Neutrophil (primary cell): ENCODE measurements around the gene TENM4.

ENCODE experiments used
- H3K27ac ChIP-seq: fragments of 200-600 bp; sonication (generic); 2 replicates; pipeline ENCODE4 v1.5.1; 2016; ENCODE audit warnings: mild to moderate bottlenecking, moderate library complexity
- H3K27me3 ChIP-seq: fragments of 200-600 bp; sonication (generic); 2 replicates; pipeline ENCODE4 v1.6.0; 2016; ENCODE audit warnings: mild to moderate bottlenecking
- H3K36me3 ChIP-seq: fragments of 200-600 bp; sonication (generic); 2 replicates; pipeline ENCODE4 v1.5.1; 2017
- H3K4me1 ChIP-seq, 2 experiments: fragments of 200-600 bp in 1 of 2; sonication (generic) in 1 of 2; 1 replicate in 1 of 2; 2 replicates in 1 of 2; pipeline versions ENCODE4 v1.5.1 to v1.6.1; 2013 to 2016; ENCODE audit warnings: low read depth in 1 of 2, low read length in 1 of 2, mild to moderate bottlenecking in 1 of 2, moderate library complexity in 1 of 2; ENCODE audit not compliant: control insufficient read depth in 1 of 2, insufficient read depth in 1 of 2
- H3K4me3 ChIP-seq, 2 experiments: fragments of 200-600 bp in 1 of 2; sonication (generic) in 1 of 2; 1 replicate in 1 of 2; 2 replicates in 1 of 2; pipeline ENCODE4 v1.5.1; 2013 to 2016; ENCODE audit warnings: low read depth in 1 of 2, low read length in 1 of 2, mild to moderate bottlenecking in 1 of 2, moderate library complexity in 1 of 2
- H3K9me3 ChIP-seq: fragments of 200-600 bp; sonication (generic); 2 replicates; pipeline ENCODE4 v1.5.1; 2016
- TF ChIP-seq, protein P1 (sequence below): fragments of 200-600 bp; sonication (generic); IDR thresholded peaks from 2 replicates; pipeline ENCODE4 v1.5.1; 2016; ENCODE audit warnings: antibody characterized with exemption

Gene TENM4

DNA sequence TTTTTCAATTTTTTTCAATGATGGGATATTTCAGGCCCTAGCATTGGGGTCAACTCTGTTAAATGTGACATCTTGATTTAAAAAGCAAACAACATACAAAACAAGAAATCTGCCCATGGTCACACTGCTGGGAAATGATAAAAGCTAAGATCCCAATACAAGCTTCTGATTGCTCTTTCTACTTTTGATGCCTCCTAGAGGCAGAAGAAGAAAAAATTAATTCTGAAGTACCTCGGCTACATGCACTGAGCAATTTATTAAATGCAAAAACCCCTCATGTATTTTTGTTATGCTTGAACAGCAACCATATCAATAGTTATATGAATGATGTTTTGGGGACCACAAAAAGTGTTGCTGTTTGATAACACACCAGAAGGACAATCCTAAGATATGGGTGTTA, 524.1 kb downstream of the TENM4 start:
- H3K4me1 ChIP-seq = no peaks in the 10 kb centered on the region
- H3K4me3 ChIP-seq = no peak overlapping the region
- no peak overlapping the region for H3K27ac ChIP-seq
- H3K9me3 ChIP-seq = no peaks in the 10 kb centered on the region
- H3K36me3 ChIP-seq = no peaks in the 10 kb centered on the region
- TF ChIP-seq, protein P1, sequence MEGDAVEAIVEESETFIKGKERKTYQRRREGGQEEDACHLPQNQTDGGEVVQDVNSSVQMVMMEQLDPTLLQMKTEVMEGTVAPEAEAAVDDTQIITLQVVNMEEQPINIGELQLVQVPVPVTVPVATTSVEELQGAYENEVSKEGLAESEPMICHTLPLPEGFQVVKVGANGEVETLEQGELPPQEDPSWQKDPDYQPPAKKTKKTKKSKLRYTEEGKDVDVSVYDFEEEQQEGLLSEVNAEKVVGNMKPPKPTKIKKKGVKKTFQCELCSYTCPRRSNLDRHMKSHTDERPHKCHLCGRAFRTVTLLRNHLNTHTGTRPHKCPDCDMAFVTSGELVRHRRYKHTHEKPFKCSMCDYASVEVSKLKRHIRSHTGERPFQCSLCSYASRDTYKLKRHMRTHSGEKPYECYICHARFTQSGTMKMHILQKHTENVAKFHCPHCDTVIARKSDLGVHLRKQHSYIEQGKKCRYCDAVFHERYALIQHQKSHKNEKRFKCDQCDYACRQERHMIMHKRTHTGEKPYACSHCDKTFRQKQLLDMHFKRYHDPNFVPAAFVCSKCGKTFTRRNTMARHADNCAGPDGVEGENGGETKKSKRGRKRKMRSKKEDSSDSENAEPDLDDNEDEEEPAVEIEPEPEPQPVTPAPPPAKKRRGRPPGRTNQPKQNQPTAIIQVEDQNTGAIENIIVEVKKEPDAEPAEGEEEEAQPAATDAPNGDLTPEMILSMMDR = no peak
- peaks cover 38% of the 10 kb centered on the region for H3K27me3 ChIP-seq

DNA sequence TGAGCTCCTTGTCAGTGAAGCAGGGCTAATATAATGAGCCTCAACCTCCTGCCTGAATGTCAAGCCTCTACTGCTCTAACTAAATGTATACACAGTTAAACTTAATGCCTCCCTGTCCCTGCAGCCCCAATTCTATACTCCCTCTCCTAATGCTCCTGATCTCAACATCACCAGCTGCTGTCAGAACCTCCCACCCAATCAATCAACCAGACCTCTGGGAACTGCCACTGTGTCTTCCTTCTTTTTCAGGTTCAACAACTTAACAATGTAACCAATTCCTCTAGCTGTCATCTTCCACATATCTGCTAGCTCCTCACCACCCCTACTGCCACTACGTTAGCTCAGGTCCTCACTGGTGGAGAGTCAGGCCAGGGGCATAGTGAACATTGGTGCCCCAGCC, 526.3 kb downstream of the TENM4 start:
- TF ChIP-seq, protein P1 = no peak
- Histone ChIP-seq H3K9me3 (no peaks in the 10 kb centered on the region), H3K27me3 (peaks cover 19% of the 10 kb centered on the region), H3K27ac (no peak overlapping the region), H3K4me1 (no peaks in the 10 kb centered on the region), H3K36me3 (no peaks in the 10 kb centered on the region), H3K4me3 (no peak overlapping the region)

DNA sequence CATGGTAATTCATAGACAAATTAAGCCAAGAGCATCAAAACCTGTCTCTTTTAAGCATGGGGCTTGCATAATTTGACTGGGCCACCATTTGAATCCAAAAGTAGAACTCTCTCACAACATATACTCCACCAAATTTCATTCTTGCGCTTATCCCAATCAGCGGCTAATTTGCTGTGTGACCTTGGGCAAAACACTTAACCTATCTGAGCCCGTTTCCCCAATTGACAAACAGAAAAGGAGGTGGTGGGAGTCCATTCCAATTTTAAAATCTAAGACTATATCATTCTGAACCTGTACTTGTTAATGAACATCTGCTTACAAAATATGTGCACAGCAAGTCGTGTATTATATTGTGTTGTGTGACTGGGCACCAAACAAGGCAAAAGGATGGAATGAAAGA, 528.1 kb downstream of the TENM4 start:
- H3K27ac ChIP-seq = no peak overlapping the region
- TF ChIP-seq, protein P1 = no peak
- H3K9me3 ChIP-seq = no peaks in the 10 kb centered on the region
- H3K4me1 ChIP-seq = no peaks in the 10 kb centered on the region
- H3K4me3 ChIP-seq = no peak overlapping the region
- H3K36me3 ChIP-seq = no peaks in the 10 kb centered on the region
- H3K27me3 ChIP-seq = peaks cover 11% of the 10 kb centered on the region

DNA sequence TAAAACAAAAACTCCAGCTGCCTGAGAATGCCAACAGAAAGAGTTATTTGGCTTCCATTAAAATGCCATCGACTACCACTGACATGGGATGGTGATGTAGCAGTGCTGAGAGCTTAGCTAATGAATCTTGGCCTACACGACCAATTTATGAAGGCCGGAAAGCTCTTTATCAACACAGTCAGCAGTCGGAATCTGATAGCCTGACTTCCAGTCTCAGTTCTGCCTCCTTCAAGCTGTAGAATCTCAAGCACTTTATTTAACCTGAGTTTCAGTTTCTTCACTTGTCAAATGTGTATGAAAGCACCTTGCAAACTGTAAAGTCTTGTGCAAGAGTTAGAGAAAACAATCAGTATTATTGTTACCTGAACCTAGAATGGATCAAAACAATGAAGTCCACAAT, 530.5 kb downstream of the TENM4 start:
- Histone ChIP-seq H3K4me3 (no peak overlapping the region), H3K36me3 (no peaks in the 10 kb centered on the region), H3K4me1 (no peaks in the 10 kb centered on the region), H3K27me3 (peaks cover 32% of the 10 kb centered on the region), H3K27ac (no peak overlapping the region), H3K9me3 (no peaks in the 10 kb centered on the region)
- TF ChIP-seq, protein P1 = no peak

DNA sequence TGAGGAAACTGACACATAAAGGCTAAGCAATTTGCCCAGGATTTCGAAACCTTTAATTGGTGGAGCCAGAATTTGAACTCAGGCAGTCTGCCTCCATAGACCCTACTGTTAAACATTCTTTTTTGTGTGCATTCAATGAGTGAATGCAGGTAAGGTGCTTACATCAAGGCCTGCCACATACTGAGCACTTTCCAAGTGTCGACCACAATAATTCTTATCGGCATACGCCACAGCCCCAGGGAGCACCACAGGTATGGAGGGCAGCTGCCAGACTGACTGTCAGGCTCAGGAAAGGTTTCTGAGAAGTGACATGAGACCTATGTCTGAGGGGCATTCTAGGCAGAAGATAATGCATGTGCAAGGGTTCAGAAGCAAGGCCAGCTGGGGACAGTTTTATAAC, 531.4 kb downstream of the TENM4 start:
- TF ChIP-seq, protein P1 = no peak
- Histone ChIP-seq H3K36me3 (no peaks in the 10 kb centered on the region), H3K4me3 (no peak overlapping the region), H3K4me1 (no peaks in the 10 kb centered on the region), H3K9me3 (no peaks in the 10 kb centered on the region), H3K27me3 (peaks cover 38% of the 10 kb centered on the region), H3K27ac (no peak overlapping the region)

DNA sequence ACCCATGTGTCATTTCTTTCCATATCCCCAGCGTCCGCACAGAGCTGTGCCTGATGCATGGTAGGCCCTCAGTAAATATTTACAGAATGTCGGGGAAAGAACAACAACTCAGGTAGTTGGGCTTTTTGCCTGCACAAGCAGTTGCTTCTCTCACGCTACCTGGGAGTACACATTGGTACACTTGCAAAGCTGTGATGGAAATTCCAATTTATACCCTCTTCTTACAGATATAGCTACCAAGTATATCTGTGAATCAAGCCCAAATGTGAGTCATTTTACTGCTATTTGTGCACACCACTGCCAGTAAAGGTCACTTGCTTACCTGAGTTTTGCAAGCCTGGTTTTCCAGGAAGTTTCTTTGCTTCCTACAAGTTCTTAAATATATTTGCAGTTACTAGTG, 533.2 kb downstream of the TENM4 start:
- no peaks in the 10 kb centered on the region for H3K4me1 ChIP-seq
- H3K4me3 ChIP-seq = no peak overlapping the region
- no peaks in the 10 kb centered on the region for H3K9me3 ChIP-seq
- peaks cover 51% of the 10 kb centered on the region for H3K27me3 ChIP-seq
- H3K27ac ChIP-seq = no peak overlapping the region
- TF ChIP-seq, protein P1 = no peak
- H3K36me3 ChIP-seq = no peaks in the 10 kb centered on the region
